GM19239 (cell line): ENCODE results near the gene KCNC4.

Source experiments
- DNase-seq: peaks from one replicate; pipeline ENCODE4 v3.0.0; 2011; ENCODE audit warnings: low spot score; ENCODE audit not compliant: insufficient read length
- FAIRE-seq: peaks from 2 replicates; lab custom pipeline; 2011; peaks lifted over from hg19 to GRCh38; lab: Jason Lieb, UNC

KCNC4 gene

GRCh38 chr1:110245876-110246620, 35.9 kb downstream of the KCNC4 start:
- DNase-seq (no peak), FAIRE-seq (no peak)

- DNase-seq (no peak), FAIRE-seq (no peak)
These were observed 38.6 kb downstream of the KCNC4 start for GRCh38 chr1:110248746-110249145.

GRCh38 chr1:110249256-110249655, 39.1 kb downstream of the KCNC4 start:
- no peak for FAIRE-seq
- DNase-seq = no peak

- FAIRE-seq = no peak
- DNase-seq = no peak
These were observed 39.9 kb downstream of the KCNC4 start for GRCh38 chr1:110250008-110250407.

GRCh38 chr1:110250749-110251148, 40.6 kb downstream of the KCNC4 start:
- DNase-seq (no peak), FAIRE-seq (no peak)

- DNase-seq (no peak), FAIRE-seq (no peak)
These were observed 43.1 kb downstream of the KCNC4 start for GRCh38 chr1:110253213-110253612.

GRCh38 chr1:110254604-110255391, 44.7 kb downstream of the KCNC4 start:
- DNase-seq = no peak
- no peak for FAIRE-seq

GRCh38 chr1:110255392-110255787, 45.3 kb downstream of the KCNC4 start:
- DNase-seq = no peak

GRCh38 chr1:110258734-110259133, 48.6 kb downstream of the KCNC4 start:
- DNase-seq = no peak
- no peak for FAIRE-seq

More at GRCh38 chr1:110255392-110255787, 45.3 kb downstream of the KCNC4 start:
- FAIRE-seq = no peak

- FAIRE-seq (no peak), DNase-seq (no peak)
These were observed 49.7 kb downstream of the KCNC4 start for GRCh38 chr1:110259770-110260169.
